ENCODE results near the gene ATP2C2.
A peak's percentile ranks its signal among the peaks of the same experiment; 100 is the strongest.
"Not testable (repeated sequence)": the region's sequence is repeated elsewhere in the genome, so short reads cannot be mapped to it uniquely, and the experiment has no call there.

ATP2C2 gene

DNA sequence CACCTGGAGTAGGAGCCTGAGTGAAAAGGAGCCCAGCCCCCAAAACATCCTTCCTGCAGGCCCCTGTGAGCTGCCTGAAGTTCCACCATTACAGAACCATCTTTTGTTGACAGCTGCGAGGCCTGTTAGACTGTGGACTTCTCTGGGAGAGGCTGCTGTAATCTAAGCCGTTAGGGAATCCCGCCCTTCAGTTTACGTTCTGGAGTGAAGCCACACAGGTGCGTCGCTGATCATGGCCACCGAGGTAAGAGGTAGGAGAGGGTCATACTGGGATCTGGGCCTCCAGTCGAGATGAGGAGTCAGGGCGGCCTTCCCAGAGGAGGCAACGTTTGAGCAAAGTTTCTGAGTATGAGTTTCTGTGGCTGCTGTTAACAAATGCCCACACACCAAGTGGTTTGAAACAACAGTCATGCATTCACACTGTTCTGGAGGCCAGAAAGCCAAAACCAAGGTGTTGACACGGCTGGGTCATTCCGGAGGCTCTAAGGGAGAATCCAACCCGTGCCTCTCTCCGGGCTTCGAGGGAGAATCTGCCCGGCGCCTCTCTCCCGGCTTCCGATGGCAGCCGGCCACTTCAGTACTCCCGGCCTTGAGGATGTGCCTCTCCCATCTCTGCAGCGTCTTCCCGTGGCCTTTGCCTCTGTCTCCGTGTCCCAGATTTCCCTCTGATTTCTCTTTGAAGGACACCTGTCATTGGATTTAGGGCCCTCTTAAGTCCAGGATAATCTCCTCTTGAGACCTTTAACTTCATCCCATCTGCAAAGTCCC, 26.6 kb upstream of the ATP2C2 start:
- no peak for DNase-seq

DNA sequence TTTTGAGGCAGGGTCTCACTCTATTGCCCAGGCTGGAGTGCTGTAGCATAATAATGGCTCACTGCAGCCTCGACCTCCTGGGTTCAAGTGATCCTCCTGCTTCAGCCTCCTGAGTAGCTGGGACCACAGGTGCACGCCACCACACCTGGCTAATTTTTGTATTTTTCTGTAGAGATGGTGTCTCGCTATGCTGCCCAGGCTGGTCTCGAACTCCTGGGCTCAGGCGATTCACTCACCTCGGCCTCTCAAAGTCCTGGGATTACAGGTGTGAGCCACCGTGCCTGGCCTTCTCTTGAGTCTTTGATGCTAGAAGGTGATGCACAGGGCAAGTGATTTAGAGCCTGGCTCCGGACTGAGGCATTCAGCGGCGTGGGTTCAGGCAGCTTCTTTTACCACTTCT, 24.5 kb upstream of the ATP2C2 start:
- DNase-seq, result not testable (repeated sequence)

- DNase-seq, result no peak
These were observed 23.6 kb upstream of the ATP2C2 start for GRCh38 chr16:84344781-84345180.

DNA sequence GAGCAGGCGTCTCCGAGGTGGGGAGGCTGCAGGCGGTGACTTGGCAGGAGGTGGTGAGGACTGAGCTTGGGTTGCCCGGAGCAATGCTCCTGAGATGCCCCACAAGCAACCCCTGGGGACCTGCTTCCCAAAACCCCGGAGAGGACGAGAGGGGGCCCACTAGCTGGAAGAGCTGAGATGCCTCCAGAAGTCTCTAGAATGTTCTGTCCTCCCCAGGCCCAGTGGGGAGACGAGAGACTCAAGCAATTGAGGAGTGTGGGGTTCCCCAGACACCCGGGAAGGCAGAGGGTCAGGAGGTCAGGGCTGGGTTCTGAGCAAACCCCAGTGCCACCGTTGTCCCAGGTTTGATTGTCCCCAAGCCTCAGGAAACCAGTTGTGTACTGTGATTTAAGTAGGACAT, 21.2 kb upstream of the ATP2C2 start:
- no peak for DNase-seq

DNA sequence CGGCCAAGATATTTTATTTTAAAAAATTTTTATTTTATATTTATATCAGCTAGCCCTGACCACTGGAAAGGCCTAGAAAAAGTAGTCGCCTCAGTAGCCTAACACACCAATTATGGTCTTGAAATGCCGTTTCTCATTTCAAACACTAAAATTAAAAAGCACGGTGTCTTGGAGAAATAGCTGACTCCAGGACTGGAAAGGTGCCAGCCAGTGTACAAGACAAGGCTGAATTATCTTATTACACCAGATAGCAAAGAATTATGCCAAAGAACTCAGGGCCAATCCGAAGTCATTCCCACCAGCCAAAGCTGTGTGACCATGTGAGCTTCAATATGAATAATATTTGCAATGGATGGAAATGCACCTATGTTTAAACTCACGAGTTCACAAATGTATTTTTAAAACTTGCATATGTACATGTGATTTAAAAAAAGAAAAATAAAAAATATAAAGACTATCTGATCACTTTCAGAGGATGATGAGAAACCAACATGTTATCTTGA, 19.9 kb upstream of the ATP2C2 start:
- DNase-seq, result no peak

- no peak for DNase-seq
These were observed 18.3 kb upstream of the ATP2C2 start for GRCh38 chr16:84349862-84350684.

DNA sequence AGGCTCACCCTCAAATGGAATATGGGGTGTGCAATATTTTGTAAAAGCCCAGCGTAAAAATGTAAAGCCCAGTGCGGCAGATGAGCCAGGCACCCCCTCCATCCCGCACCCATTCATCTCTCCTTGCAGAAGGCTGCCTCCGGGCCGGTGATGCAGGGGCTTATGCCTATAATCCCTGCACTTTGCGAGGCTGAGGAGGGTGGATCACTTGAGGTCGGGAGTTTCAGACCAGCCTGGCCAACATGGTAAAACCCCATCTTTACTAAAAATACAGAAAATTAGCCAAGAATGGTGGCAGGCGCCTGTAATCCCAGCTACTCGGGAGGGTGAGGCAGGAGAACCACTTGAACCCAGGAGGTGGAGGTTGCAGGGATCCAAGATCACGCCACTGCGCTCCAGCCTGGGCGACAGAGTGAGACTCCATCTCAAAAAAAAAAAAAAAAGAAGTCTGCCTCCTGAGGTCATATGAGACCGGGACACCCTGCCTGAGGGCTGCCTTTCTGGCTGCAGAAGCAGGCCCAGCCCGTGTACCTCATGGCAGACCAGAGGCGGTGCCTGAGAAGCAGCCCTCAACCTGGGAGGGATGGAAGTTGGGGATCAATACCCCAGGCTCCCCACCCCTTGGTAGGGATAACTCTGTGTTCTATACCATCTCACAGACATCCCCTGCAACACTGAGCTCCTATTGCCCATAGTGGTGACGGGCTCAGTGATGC, 17.5 kb upstream of the ATP2C2 start:
- DNase-seq, result no peak

DNA sequence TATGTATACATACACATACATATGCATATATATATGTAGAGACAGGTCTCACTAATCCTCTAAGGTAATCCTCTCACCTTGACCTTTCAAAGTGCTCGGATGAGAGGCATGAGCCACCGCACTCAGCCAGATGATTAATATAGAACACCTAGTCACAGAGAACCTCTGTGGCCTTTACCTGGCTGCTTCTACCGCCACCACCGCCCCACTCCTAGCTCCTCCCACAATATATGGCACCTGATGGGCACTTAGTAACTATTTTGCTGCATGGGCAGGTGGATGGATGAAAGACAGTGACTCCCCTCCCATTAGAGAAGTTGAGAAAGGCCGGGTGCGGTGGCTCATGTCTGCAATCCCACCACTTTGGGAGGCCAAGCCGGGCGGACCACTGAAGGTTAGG, 16.7 kb upstream of the ATP2C2 start:
- no peak for DNase-seq

- DNase-seq, result no peak
These were observed 14.0 kb upstream of the ATP2C2 start for GRCh38 chr16:84354306-84354705.

DNA sequence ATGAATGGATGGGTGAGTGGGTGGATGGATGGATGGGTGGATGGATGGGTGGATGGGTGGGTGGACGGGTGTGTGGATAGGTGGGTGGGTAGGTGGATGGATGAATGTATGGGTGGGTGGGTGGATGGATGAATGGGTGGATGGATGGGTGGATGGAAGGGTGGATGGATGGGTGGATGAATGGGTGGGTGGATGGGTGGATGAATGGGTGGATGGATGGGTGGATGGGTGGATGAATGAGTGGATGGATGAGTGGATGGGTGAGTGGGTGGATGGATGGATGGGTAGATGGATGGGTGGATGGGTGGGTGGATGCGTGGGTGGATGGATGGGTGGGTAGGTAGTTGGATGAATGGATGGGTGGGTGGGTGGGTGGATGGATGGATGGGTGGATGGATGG, 13.2 kb upstream of the ATP2C2 start:
- DNase-seq, result no peak

GRCh38 chr16:84356176-84356575, 12.2 kb upstream of the ATP2C2 start:
- DNase-seq, result no peak

DNA sequence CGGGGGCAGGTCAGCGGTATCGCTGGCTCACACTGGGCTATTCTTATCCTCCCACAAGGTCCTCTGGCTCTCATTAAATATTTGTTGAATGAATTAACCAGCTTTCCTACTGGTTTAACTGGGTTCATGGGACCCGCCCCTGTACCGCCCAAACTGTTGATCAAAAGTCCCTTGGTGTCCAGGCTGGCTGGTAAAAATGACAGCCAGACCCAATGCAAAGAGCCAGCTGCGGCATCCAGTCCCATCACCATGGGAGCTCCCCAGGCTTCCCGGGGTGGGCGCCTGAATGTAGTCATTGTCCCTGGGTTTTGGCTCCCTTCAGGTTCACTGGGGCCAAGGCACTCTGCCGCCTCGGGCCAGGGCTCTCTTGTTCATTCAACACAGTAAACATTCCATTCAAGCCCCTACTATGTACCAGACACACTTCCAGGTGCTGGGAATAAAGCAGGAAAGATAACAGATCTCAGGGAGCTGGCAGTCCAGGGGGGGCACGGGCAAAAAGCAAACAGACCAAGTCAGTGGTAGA, 11.7 kb upstream of the ATP2C2 start:
- no peak for DNase-seq

GRCh38 chr16:84357191-84357651, 11.1 kb upstream of the ATP2C2 start:
- DNase-seq, result no peak

GRCh38 chr16:84358601-84359295, 9.6 kb upstream of the ATP2C2 start:
- no peak for DNase-seq

GRCh38 chr16:84359326-84359725, 9.0 kb upstream of the ATP2C2 start:
- no peak for DNase-seq

DNA sequence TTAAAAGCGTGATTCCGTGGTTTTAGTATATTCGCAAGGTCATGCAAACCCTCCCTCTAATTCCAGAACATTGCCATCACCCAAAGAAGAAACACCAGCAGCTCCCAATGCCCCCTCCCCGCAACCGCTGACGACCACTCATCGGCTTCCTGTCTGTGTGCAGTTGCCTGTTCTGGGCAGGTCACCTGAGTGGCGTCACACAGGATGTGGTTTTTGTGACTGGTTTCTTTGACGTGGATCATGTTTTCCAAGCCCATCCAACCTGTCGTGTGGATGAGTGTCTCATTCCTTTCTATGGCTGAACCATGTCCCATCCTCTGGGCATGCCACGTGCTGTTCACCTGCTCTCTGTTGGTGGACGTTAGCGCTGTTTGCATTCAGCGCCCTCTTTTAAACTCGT, 8.2 kb upstream of the ATP2C2 start:
- peak; percentile 3 to 13 for DNase-seq

DNA sequence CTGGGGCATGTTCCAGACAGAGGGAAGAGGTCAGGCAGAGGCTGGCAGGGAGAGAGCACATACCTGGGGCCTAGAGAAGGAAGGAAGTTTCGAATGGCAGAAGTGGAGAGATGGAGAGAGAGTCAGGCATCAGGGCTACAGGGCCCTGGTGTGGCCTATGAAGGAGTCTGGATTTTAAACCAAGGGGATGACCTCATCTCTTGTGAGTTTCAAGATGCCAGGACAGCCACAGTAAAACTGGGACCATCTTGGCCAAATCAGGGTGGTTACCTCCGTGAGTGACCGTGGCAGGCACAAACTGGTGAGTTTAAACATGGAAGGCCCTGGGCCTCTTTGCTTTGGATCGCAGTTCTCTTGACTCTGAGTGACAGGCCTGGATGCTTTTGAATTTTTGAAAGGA, 7.6 kb upstream of the ATP2C2 start:
- no peak for DNase-seq

- no peak for DNase-seq
These were observed 6.8 kb upstream of the ATP2C2 start for GRCh38 chr16:84361546-84361945.

- no peak for DNase-seq
These were observed 5.8 kb upstream of the ATP2C2 start for GRCh38 chr16:84362471-84362941.

DNA sequence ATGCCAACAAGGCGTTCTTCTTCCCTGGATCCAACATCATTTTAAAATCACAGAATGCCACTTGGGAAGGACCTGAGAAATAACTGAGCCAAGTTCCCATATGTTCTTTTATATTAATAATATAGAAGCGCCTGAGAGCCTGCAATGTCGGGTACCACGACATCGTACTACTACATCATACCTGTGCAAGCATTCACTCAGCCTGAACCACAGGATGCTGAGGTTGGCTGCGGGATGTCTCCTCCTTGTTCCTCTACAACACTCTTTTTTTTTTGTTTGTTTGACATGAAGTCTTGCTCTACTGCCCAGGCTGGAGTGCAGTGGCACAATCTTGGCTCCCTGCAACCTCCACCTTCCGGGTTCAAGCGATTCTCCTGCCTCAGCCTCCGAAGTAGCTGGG, 2.1 kb upstream of the ATP2C2 start:
- DNase-seq, result no peak

DNA sequence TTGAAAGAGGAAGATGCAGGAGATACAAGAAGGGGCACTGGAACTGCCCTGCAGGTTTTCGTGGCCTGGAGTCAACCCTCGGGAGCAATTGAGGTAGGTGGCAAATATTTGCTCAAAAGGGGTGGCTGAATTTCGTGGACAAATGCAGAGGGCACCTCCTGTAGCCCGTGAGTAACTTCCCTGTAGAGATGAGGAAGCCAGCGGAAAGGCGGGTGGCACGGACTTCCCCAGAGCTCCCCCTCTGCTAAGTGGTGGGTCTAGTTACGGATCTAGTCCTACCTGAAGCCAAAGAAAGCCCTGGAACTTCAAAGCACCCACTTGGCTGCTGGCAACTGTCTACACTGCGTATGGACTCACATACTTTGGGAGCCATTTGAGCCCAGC, 1.0 kb upstream of the ATP2C2 start:
- no peak for DNase-seq

DNA sequence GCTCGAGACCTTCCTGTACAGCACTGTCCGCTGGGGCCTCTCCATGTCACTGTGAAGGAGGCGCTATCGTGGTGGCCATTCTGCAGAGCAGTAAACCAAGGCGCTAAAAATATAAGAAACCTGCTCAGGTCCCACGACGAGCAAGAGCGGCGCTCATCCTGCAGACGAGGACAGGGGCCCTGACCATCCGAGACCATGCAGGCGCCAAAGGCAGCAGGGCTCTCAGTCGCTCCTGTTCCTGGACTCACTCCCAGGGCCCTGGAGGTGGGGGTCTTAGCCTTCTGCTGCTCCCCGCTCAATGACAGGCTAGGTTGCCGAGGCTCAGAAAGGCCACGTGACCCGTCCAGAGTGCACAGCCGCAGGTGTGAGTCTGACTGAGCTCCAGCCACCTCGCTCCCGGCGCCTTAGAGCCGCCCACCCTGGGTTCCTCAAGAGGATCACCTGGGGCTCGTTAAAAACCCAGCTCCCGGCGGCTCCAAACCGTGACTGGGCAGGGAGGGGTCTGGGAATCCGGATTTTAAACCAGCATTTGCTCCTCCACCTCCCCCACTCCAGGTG, 509 bp upstream of the ATP2C2 start:
- no peak for DNase-seq
